GM18498 (cell line): Measurements from ENCODE around the gene KRTAP21-3.
"Not testable (repeated sequence)": the region's sequence is repeated elsewhere in the genome, so short reads cannot be mapped to it uniquely, and the experiment has no call there.

Source experiments
- ATAC-seq: cut with Tn5 transposase; IDR thresholded peaks from one replicate; pipeline ENCODE4 v1.9.1; 2021; ENCODE audit warnings: mild to moderate bottlenecking, moderate library complexity; ENCODE audit not compliant: unreplicated experiment

The KRTAP21-3 gene

GRCh38 chr21:30718239-30718909, at the start of gene KRTAP21-3:
Gene KRTAP21-3, minus strand, starts transcription at chr21:30718777. Its CDS starts 18 bp downstream, at chr21:30718759.
- ATAC-seq: no peak

GRCh38 chr21:30760776-30761175, 42.2 kb upstream of the KRTAP21-3 start:
- ATAC-seq: no peak

- no peak for ATAC-seq
These were observed 39.7 kb upstream of the KRTAP21-3 start for GRCh38 chr21:30758306-30758705.

- not testable (repeated sequence) for ATAC-seq
These were observed 36.8 kb upstream of the KRTAP21-3 start, which contains the start of gene KRTAP21-1 for GRCh38 chr21:30755328-30755727. Gene KRTAP21-1, minus strand, starts transcription at chr21:30755428. Its CDS starts 50 bp downstream, at chr21:30755378.

- ATAC-seq: no peak
These were observed 28.6 kb upstream of the KRTAP21-3 start, which contains the start of gene KRTAP21-2 for GRCh38 chr21:30747159-30747558. Gene KRTAP21-2, minus strand, starts transcription at chr21:30747259. Its CDS starts 57 bp downstream, at chr21:30747202.

- no peak for ATAC-seq
These were observed 21.9 kb upstream of the KRTAP21-3 start for GRCh38 chr21:30740462-30740861.

GRCh38 chr21:30733026-30733425, 14.4 kb upstream of the KRTAP21-3 start:
- no peak for ATAC-seq

GRCh38 chr21:30726726-30727125, 8.1 kb upstream of the KRTAP21-3 start:
- no peak for ATAC-seq

- ATAC-seq: no peak
These were observed 824 bp upstream of the KRTAP21-3 start for GRCh38 chr21:30719401-30719800.

- no peak for ATAC-seq
These were observed 1.5 kb downstream of the KRTAP21-3 start for GRCh38 chr21:30717105-30717504.

- ATAC-seq: no peak
These were observed 3.6 kb downstream of the KRTAP21-3 start for GRCh38 chr21:30714946-30715345.

GRCh38 chr21:30714456-30714855, 4.1 kb downstream of the KRTAP21-3 start:
- no peak for ATAC-seq

- no peak for ATAC-seq
These were observed 4.8 kb downstream of the KRTAP21-3 start for GRCh38 chr21:30713766-30714165.

GRCh38 chr21:30710499-30710898, 8.1 kb downstream of the KRTAP21-3 start:
- ATAC-seq: no peak

GRCh38 chr21:30707409-30707808, 11.2 kb downstream of the KRTAP21-3 start:
- no peak for ATAC-seq

GRCh38 chr21:30695956-30696355, 22.6 kb downstream of the KRTAP21-3 start:
- no peak for ATAC-seq

GRCh38 chr21:30689822-30690221, 28.8 kb downstream of the KRTAP21-3 start:
- ATAC-seq: no peak

GRCh38 chr21:30684506-30684905, 34.1 kb downstream of the KRTAP21-3 start:
- no peak for ATAC-seq

GRCh38 chr21:30680586-30680985, 38.0 kb downstream of the KRTAP21-3 start:
- ATAC-seq: no peak

GRCh38 chr21:30676737-30677136, 41.8 kb downstream of the KRTAP21-3 start:
- no peak for ATAC-seq

GRCh38 chr21:30674312-30674711, 44.3 kb downstream of the KRTAP21-3 start:
- ATAC-seq: no peak

- ATAC-seq: no peak
These were observed 45.5 kb downstream of the KRTAP21-3 start for GRCh38 chr21:30672985-30673650.
